Neutrophil (primary cell): ENCODE results near the gene PHIP.

Experiments
- H3K27ac ChIP-seq: fragments of 200-600 bp; sonication (generic); 2 replicates; pipeline ENCODE4 v1.5.1; 2016; ENCODE audit warnings: mild to moderate bottlenecking, moderate library complexity
- H3K27me3 ChIP-seq: fragments of 200-600 bp; sonication (generic); 2 replicates; pipeline ENCODE4 v1.6.0; 2016; ENCODE audit warnings: mild to moderate bottlenecking
- H3K36me3 ChIP-seq: fragments of 200-600 bp; sonication (generic); 2 replicates; pipeline ENCODE4 v1.5.1; 2017
- H3K4me1 ChIP-seq, 2 experiments: fragments of 200-600 bp in 1 of 2; sonication (generic) in 1 of 2; 1 replicate in 1 of 2; 2 replicates in 1 of 2; pipeline versions ENCODE4 v1.5.1 to v1.6.1; 2013 to 2016; ENCODE audit warnings: low read depth in 1 of 2, low read length in 1 of 2, mild to moderate bottlenecking in 1 of 2, moderate library complexity in 1 of 2; ENCODE audit not compliant: control insufficient read depth in 1 of 2, insufficient read depth in 1 of 2
- H3K4me3 ChIP-seq, 2 experiments: fragments of 200-600 bp in 1 of 2; sonication (generic) in 1 of 2; 1 replicate in 1 of 2; 2 replicates in 1 of 2; pipeline ENCODE4 v1.5.1; 2013 to 2016; ENCODE audit warnings: low read depth in 1 of 2, low read length in 1 of 2, mild to moderate bottlenecking in 1 of 2, moderate library complexity in 1 of 2
- H3K9me3 ChIP-seq: fragments of 200-600 bp; sonication (generic); 2 replicates; pipeline ENCODE4 v1.5.1; 2016
- CTCF ChIP-seq: fragments of 200-600 bp; sonication (generic); IDR thresholded peaks from 2 replicates; pipeline ENCODE4 v1.5.1; 2016; ENCODE audit warnings: antibody characterized with exemption

PHIP gene

GRCh38 chr6:79070206-79070825 lies 7.7 kb downstream of the PHIP start:
- no peak overlapping the region for H3K4me3 ChIP-seq
- no peak for TF ChIP-seq CTCF
- H3K27me3 ChIP-seq: no peaks in the 10 kb centered on the region

GRCh38 chr6:79066828-79067227 lies 11.2 kb downstream of the PHIP start:
- Histone ChIP-seq H3K27me3 (no peaks in the 10 kb centered on the region), H3K36me3 (peaks cover 5% of the 10 kb centered on the region), H3K9me3 (no peaks in the 10 kb centered on the region), H3K27ac (no peak overlapping the region), H3K4me1 (peaks cover 15 to 25% of the 10 kb centered on the region in 2 experiments), H3K4me3 (no peak overlapping the region)
- no peak for TF ChIP-seq CTCF

More at GRCh38 chr6:79070206-79070825, 7.7 kb downstream of the PHIP start:
- Histone ChIP-seq H3K36me3 (peaks cover 5% of the 10 kb centered on the region), H3K27ac (peak overlapping the region; percentile 3), H3K4me1 (peaks cover 8 to 15% of the 10 kb centered on the region in 2 experiments), H3K9me3 (no peaks in the 10 kb centered on the region)

- no peak for TF ChIP-seq CTCF
- Histone ChIP-seq H3K36me3 (peaks cover 5% of the 10 kb centered on the region), H3K27ac (no peak overlapping the region), H3K9me3 (no peaks in the 10 kb centered on the region), H3K4me3 (no peak overlapping the region), H3K4me1 (peaks cover 15 to 25% of the 10 kb centered on the region in 2 experiments), H3K27me3 (no peaks in the 10 kb centered on the region)
These were observed 11.7 kb downstream of the PHIP start for GRCh38 chr6:79066330-79066729.

- peaks cover 15 to 25% of the 10 kb centered on the region in 2 experiments for H3K4me1 ChIP-seq
- no peak for TF ChIP-seq CTCF
- peak overlapping the region; percentile 29 for H3K27ac ChIP-seq
- H3K9me3 ChIP-seq: no peaks in the 10 kb centered on the region
- H3K36me3 ChIP-seq: peaks cover 9% of the 10 kb centered on the region
- no peak overlapping the region for H3K4me3 ChIP-seq
- no peaks in the 10 kb centered on the region for H3K27me3 ChIP-seq
These were observed 12.8 kb downstream of the PHIP start for GRCh38 chr6:79065232-79065631.

- Histone ChIP-seq H3K9me3 (no peaks in the 10 kb centered on the region), H3K27me3 (no peaks in the 10 kb centered on the region), H3K4me3 (no peak overlapping the region), H3K36me3 (peaks cover 15% of the 10 kb centered on the region), H3K27ac (peak overlapping the region; percentile 29), H3K4me1 (peaks cover 15 to 25% of the 10 kb centered on the region in 2 experiments)
- no peak for TF ChIP-seq CTCF
These were observed 13.4 kb downstream of the PHIP start for GRCh38 chr6:79064635-79065034.
